RWPE1 (cell line): ENCODE results near the gene GET3.
A peak's percentile ranks its signal among the peaks of the same experiment; 100 is the strongest.

ENCODE experiments used
- CTCF ChIA-PET: fragments of 350-600 bp; sonication (Branson Sonifier 250); formaldehyde crosslinking; extraction: SDS; loops from one replicate; lab custom pipeline; 2021; lab: Yijun Ruan, JAX
- POLR2A ChIA-PET: fragments of 400-600 bp; formaldehyde crosslinking; extraction: SDS; loops from one replicate; lab custom pipeline; 2020; ENCODE audit warnings: antibody characterized with exemption; ENCODE audit not compliant: low non-redundant PET; lab: Yijun Ruan, JAX
- DNase-seq: peaks from one replicate; pipeline ENCODE4 v3.0.0; 2012; ENCODE audit warnings: low spot score
- H3K27ac ChIP-seq: fragments of 450-650 bp; 2 replicates; pipeline ENCODE4 v1.5.1; 2017
- TF ChIP-seq, protein P1 (sequence below): fragments of 450-650 bp; conservative IDR thresholded peaks from 2 replicates; pipeline ENCODE4 v1.5.1; 2017; ENCODE audit warnings: low read depth, mild to moderate bottlenecking

Gene GET3

DNA sequence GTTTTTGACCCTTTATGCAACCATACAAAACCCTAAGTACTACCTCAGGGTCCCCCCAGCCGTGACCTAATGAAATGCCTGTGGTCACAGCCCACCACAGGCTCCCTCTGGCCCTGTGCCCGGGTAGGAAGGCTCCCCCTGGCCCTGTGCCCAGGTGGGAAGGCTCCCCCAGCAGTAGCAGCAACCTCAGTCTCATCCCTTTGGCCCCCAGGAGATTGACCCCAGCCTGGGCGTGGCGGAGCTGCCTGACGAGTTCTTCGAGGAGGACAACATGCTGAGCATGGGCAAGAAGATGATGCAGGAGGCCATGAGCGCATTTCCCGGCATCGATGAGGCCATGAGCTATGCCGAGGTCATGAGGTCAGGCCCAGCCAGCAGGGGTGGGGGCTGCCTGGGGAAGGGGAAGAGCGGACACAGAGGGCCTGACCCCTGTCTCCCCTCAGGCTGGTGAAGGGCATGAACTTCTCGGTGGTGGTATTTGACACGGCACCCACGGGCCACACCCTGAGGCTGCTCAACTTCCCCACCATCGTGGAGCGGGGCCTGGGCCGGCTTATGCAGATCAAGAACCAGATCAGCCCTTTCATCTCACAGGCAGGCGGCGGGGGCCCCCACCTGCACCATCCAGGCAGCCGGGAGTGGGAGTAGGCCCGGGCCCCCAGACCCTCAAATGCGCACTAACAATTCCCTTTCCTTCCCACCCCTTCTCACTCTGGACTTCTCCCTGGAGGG is 8.0 kb downstream of the GET3 start:
- DNase-seq, result no peak
- TF ChIP-seq, protein P1, sequence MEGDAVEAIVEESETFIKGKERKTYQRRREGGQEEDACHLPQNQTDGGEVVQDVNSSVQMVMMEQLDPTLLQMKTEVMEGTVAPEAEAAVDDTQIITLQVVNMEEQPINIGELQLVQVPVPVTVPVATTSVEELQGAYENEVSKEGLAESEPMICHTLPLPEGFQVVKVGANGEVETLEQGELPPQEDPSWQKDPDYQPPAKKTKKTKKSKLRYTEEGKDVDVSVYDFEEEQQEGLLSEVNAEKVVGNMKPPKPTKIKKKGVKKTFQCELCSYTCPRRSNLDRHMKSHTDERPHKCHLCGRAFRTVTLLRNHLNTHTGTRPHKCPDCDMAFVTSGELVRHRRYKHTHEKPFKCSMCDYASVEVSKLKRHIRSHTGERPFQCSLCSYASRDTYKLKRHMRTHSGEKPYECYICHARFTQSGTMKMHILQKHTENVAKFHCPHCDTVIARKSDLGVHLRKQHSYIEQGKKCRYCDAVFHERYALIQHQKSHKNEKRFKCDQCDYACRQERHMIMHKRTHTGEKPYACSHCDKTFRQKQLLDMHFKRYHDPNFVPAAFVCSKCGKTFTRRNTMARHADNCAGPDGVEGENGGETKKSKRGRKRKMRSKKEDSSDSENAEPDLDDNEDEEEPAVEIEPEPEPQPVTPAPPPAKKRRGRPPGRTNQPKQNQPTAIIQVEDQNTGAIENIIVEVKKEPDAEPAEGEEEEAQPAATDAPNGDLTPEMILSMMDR, result no peak
- H3K27ac ChIP-seq, result peak overlapping the region; percentile 39
- ChIA-PET CTCF (interaction anchor here (0.5 to 1.6 kb wide), 3 partner anchors 12 to 118 kb away, joined by 3 to 6 read pairs (median 3); no protein-coding TSS in a partner anchor), POLR2A (no interaction called here)

DNA sequence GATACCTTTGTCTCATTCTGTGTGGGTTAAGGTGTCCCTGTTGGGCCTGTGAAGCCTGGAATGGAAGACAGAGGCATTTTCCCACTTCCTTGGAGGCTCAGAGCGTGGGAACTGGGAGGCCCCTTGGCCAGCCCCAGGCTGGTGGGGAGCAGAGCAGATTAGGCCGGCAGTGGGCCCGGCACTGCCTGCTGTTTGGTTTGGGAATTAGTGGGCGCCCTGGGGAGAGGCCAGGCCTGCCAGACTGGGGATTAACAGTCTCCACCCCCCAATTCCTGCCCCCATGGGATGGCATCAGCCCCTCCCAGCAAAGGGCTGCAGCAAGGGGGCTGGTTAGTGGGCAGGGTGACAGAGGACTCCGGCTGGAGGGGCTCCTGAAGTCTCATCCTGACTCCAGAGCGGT is 11.2 kb downstream of the GET3 start:
- peak overlapping the region; percentile 85 for H3K27ac ChIP-seq
- no peak for DNase-seq
- ChIA-PET CTCF (interaction anchor here (1.2 to 2.0 kb wide), 2 partner anchors 9 kb away, joined by 5 to 11 read pairs; no protein-coding TSS in a partner anchor), POLR2A (no interaction called here)
- TF ChIP-seq, protein P1, result no peak

DNA sequence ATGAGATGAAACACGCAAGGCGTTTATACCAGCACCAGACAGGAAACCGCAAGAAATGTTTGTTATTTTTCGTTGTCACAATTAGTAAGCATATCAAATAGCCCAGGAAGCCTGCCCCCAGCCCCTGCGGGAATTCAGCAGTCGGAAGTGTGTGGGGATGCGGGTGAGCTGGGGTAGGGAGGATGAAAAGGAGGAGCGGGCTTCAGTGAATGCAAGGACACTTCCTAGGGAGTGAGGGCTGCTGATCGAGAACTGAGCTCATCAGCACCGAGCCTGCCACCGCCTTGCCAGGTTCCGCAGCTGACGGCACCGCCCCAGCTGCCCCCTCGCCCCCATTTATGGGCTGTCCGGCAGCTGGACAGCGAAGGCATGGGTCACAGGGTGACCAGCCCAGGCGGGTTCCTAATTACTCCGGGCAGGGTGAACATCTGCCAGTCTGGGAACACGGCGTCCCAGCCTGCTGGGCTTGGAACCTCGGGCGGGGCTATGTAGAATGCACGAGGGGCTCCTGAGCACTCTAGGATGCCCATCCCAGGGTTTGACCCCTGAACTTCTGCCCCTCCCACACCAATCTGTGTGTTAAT is 12.7 kb downstream of the GET3 start:
- H3K27ac ChIP-seq, result peak overlapping the region; percentile 85
- TF ChIP-seq, protein P1, result no peak
- ChIA-PET POLR2A (no interaction called here), CTCF (interaction anchor here (1.1 to 1.3 kb wide), 2 partner anchors 11 to 98 kb away, joined by 4 to 10 read pairs; no protein-coding TSS in a partner anchor)
- no peak for DNase-seq

DNA sequence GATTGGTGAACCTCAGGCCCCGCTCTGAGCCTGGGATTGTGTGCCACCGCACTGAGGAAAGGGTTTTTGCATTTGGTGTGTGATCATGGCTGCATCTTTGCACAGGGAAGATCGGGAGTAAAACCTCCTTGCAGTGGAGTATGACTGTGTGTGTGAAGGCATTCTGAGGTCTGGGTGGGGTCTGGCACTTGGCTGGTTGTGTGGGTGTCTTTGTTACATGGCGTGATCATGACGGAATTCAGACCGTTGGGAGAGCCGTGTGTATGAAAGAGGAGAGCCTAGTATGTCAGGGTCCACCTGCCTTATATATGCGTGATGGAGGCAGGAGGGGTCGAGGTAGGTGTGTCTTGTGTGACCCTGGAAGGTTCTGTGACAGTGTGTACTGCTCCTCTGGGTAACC is 13.6 kb downstream of the GET3 start:
- no peak for DNase-seq
- ChIA-PET POLR2A (no interaction called here), CTCF (no interaction called here)
- peak overlapping the region; percentile 85 for H3K27ac ChIP-seq
- TF ChIP-seq, protein P1, result no peak

DNA sequence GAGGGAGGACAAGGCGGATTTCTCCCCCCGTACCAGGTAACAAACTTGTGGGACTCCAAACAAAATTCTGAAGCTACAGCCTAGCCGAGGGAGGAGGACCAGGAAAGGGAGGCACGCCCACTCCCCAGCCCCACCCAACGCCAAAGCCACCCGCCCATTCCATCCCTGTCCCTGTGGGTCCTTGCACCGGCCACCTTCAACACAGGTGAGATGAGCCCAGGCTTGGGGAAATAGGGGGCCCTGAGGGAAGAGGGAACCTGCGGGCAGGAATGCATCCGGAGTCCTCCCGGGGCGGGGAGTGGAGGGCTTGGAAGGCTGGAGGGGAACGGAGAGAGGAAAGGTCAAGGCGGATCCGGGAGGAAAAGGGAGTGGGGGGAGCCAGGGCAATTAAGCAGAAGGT is 14.3 kb downstream of the GET3 start, which contains the start of gene BEST2:
Gene BEST2 (plus strand): TSS at position 157 of the 400 bp plus-strand sequence. CDS start 802 bp downstream, outside the sequence.
- TF ChIP-seq, protein P1, result no peak
- POLR2A ChIA-PET, result no interaction called here

DNA sequence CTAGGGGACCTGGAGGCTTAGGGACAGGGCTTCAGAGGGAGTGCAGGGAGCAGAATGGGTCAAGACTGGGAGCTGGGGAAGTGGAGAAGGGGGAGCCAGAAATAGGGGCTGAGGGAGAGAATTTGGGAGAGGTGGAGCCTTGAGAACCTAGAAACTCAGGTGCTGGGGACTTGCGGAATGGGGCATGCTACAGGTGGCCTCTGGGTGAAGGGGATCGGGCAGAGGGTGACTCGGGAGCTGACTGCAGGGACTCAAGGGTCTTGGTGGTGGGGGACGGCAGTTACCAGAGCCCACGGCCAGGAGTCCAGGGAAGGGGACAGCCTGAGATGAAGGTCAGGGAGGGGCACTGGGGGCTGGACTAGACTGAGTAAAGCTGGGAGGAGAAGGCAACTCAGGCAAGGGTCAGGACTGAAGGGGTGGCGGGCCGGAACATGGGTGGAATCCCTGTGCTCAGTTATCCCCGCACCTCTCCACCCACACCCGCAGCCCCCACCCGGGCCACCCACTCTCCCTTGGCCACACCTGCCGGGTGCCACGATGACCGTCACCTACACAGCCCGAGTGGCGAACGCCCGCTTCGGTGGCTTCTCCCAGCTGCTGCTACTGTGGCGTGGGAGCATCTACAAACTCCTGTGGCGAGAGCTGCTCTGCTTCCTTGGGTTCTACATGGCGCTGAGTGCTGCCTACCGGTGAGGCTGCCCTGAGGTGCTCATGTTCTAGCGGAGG is 14.9 kb downstream of the GET3 start:
- peak overlapping the region; percentile 85 for H3K27ac ChIP-seq
- TF ChIP-seq, protein P1, result no peak
- ChIA-PET POLR2A (no interaction called here), CTCF (interaction anchor here (0.6 to 1.4 kb wide), 4 partner anchors 8 to 96 kb away, joined by 3 to 5 read pairs (median 4); no protein-coding TSS in a partner anchor)
- DNase-seq, result no peak

More for the DNA sequence above, 14.3 kb downstream of the GET3 start, which contains the start of gene BEST2:
- CTCF ChIA-PET, result interaction anchor here (0.7 to 1.4 kb wide), 3 partner anchors 9 to 97 kb away, joined by 3 to 5 read pairs (median 4); no protein-coding TSS in a partner anchor
- peak within 1 kb of the TSS; percentile 85 for H3K27ac ChIP-seq
- DNase-seq, result no peak
